HPDE6-E6E7 (cell line): ENCODE results near the gene COL6A6.

Experiments used
- DNase-seq: peaks from one replicate; pipeline ENCODE4 v3.0.0; 2011; ENCODE audit warnings: missing footprints; ENCODE audit errors: extremely low spot score

COL6A6 gene

GRCh38 chr3:130516645-130517512 lies at the start of gene COL6A6:
COL6A6 (plus strand) TSS chr3:130517177; CDS start chr3:130560365, 43,188 bp downstream.
- DNase-seq = no peak

- no peak for DNase-seq
These were observed 48.7 kb upstream of the COL6A6 start for GRCh38 chr3:130468311-130468710.

- DNase-seq = no peak
These were observed 46.9 kb upstream of the COL6A6 start for GRCh38 chr3:130470126-130470525.

DNA sequence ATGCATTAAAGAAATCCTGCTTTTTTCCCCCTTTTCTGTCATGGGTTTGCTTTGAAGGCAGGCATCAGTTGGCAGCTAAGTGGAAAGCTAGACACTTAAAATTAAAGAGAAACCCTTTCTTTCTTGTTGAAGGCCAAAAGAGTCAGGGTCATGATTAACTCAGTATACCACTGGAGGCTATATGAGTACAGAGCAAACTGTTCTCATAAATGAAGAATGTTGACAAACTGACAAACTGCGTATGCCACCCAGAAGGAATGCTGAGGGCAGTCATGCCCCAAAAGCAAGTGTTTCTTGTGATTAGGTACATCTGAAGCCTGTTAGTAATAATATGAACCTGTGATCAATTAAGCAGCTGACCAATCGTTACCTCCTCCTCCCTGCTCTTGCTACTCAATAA lies 43.6 kb upstream of the COL6A6 start:
- no peak for DNase-seq

GRCh38 chr3:130480736-130481135 lies 36.2 kb upstream of the COL6A6 start:
- no peak for DNase-seq

- DNase-seq = no peak
These were observed 28.7 kb upstream of the COL6A6 start for GRCh38 chr3:130488288-130488687.

DNA sequence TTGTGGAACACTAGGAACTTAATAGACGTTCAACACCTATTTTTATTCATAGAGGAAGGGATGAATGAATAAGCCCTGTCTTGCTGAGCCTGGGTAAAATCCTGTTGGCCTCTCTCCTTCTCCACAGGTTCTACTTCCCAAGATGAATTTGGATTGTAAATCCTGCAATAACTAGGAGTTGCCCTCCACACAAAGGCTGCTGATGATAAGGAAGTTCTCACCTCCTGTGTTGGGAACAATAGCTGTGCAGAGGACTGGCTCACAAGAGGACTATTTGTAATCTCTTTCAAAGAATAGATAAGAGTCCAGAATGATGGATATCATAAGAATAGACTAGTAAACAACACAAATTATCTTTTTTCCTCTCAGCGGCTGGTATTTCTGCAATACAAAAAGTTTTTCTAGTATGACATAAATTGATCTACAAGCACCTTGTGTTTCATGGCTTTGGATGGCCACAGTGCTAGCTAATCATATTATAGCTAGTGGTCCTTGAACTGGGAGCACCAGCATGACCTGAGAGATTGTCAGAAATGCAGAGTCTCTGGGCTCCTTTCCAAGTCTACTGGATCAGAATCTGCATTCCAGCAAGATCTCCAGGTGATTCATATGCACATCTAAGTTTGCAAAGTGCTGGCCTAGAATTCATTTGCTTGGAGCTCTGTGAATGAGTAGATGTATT lies 28.1 kb upstream of the COL6A6 start:
- DNase-seq = no peak

DNA sequence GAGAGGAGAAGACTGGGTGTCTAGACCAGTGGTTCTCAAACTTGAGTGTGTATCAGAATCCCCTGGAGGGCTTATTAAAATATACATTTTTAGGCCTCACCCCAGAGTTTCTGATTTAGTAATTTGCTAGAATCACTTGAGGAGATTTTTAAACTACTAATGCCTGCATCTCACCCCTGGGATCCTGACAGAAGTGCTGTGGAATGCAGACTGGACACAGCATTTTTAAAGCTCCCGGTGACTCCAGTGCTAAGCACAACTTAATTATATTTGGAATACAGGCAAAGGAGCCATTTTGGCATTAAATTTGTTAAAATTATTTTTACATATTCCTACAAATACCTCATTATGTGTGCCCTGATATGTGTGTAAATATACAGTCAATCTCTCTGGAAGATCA lies 26.7 kb upstream of the COL6A6 start:
- DNase-seq = no peak

DNA sequence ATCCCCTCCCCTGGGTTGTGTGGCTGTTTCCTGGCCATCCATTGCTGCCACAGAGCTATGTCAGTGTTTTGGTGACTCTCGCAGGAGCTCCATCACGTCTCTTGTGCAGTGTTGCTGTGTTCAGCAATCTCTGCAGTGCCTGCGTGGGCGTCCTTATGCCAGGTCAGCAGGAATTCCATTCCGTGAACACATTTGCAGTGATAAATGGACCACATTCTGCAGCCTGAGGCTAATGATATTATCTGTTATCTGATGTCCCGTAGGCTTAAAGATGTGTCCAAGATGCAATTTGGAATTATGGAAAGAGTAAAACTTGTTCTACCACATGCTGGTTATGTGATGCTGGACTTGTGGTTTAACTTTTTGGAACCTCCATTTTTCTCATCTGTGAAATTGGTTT lies 25.5 kb upstream of the COL6A6 start:
- no peak for DNase-seq

DNA sequence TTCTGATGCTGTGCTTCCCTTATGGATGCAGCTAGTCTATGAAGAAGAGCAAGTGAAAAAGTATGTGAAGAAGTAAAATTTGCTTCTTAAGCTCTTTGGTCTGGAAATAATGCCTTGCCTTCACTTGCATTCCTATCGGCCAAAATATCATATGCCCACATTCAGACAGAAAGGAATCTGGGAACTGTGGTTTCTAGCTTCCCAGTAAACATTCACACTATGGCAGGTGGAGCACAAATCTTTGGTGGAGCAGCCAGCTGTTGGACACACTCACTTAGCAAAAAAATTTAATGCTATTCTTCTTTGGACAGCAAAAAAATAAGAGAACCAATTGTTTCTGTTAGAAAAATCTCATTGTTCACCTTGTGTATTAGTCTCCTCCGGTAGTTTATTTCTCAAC lies 12.3 kb upstream of the COL6A6 start:
- DNase-seq = no peak

GRCh38 chr3:130506031-130506430 lies 10.9 kb upstream of the COL6A6 start:
- DNase-seq = no peak

- DNase-seq = no peak
These were observed 9.2 kb upstream of the COL6A6 start for GRCh38 chr3:130507746-130508145.

DNA sequence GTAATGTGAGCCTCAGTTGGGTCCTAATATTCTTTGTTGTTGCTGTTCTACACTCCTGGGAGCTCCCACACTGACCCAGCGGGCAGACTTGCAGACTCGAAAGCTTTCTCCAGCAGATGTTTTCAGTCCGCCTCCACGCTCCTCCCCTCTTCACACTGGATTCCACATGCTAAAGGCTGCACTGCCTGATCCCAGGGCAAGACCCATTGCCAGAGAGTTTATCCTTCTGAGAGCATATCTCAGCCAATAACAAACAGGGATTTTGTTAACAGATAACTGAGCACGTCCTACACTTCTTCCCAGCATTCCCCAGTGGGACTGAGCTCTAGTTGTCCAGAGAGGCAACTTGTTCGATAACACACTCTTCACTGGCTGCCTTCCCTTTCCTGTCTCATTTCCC lies 8.0 kb upstream of the COL6A6 start:
- DNase-seq = no peak

DNA sequence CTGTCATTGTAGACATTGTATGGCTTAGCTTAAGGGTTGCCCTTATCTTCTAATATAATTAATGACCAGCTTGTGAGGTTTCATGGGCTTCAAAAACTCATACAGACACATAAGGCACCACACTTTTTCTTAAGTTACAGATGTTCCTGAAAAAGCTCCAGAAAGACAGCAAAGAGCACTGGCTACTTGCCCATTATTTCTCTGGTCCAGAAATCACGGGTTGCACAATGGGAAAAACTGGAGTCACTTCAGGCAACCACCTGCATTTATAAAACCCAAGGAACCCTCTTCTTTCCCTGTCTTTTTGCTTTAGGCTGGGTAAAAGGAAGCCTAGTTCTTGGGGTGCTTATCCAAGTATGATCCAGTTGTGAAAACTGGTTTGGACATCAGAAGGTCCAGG lies 2.3 kb upstream of the COL6A6 start:
- no peak for DNase-seq

DNA sequence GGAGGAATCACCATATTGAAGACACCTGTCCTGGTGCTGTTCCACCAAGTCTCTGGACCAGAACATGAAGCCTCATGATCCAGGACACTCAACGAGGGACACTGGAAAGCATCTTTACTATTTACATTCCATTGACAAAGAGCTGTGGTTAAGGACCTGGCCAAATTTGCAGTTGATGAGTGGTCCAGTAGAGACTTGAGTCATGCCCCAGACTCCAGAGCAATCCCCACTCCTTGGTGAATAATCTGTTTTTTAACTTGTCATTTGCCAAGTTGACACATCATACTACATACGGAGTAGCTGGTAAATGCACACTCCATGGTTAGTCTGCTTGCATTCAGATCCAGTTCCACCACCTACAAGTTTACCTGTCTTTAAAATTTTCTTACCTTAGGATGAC lies 1.2 kb upstream of the COL6A6 start:
- DNase-seq = no peak

DNA sequence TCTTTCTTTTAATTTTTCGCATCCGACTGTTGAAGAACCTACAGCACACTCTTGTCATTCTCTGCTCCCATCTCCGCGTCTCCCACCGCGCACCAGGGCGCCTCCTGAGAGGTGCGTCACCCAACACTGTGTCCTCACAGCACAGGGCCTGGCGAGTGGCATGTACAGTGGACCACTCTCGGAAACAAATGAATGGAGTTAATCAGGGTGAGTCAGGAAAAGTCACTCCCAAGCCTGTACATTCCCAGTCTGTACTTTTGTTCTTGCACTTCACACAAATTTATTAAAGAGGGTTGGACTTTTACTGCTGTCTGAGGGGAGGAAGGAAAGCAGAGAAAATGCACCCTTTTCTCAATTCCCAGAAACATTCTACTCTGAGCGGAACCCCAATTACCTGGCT lies 625 bp downstream of the COL6A6 start:
- DNase-seq = no peak

DNA sequence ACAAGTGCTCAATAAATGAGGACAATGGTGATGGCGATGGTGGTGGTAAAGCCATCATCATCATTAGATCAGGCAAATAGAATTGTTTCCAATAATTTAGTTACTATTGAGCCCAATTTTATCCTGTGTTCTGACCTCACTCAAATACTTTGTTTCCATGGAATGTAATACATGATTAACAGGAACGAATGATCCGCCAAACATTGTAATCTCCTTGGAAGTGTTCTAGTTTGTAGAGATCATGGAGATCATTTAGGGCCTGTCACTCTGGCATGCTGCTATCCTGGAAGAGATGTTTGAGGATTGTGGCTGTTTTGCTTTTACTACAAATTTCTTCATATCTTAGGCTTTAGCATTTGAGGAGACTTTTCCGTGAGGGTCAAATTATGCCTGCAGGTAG lies 2.8 kb downstream of the COL6A6 start:
- DNase-seq = no peak

GRCh38 chr3:130522399-130522798 lies 5.4 kb downstream of the COL6A6 start:
- DNase-seq = no peak

GRCh38 chr3:130527426-130527825 lies 10.4 kb downstream of the COL6A6 start:
- no peak for DNase-seq

DNA sequence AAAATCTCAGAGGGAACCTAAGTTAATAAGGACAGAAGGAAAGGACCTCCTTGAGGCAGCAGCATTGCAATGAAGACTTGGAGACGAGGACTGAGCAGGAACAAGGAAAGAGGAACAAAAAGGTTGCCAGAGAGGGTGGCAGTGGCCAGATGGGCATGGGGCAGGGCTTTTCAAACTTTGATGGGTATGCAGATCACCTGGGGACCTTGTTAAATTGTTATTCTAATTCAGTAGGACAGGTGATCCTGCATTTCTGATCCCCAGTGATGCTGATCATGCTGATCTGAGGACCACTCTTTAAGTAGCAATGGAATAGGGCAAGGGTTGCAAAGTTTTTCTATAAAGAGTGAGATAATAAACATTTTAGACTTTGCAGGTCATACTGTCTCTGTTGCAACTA lies 11.1 kb downstream of the COL6A6 start:
- no peak for DNase-seq

DNA sequence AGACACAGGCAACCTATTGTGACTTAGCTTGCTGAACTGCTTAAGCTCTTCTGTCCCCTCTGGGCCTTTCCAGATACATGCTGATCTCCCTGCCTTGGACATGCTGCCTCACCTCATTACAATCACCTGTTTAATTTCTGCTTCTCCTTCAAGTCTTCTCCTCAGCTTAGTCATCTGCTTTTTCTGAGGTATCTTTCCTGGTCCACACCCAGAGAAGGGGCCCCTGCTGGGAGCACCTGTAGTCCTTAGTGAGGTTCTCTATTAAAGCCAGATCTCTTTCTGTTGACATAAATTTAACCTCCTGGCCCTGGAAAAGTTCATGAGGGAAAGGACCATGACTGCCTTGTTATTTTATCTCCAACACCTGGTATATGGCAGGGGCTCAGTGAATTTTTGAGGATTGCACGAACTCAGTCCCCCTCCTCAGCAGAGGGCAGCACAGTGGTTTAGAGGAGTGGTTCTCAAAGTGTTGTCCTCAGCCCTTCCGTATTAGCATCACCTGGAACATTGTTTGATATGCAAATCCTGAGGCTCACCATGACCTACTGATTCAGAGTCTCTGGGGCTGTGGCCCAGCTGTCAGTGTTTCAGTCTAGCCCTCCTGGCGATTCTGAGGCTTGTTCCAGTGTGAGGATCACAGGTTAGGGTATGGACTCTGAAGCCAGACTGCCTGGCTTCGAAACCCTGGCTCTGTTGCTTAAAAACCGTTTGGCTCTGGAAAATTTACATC lies 12.7 kb downstream of the COL6A6 start:
- DNase-seq = no peak

- DNase-seq = no peak
These were observed 16.3 kb downstream of the COL6A6 start for GRCh38 chr3:130533247-130533646.
